ENCODE measurements around the gene PML.

The PML gene

GRCh38 chr15:73997986-73998385 is 3.5 kb downstream of the PML start:
- Histone ChIP-seq H3K9me3 (ENCODE audit: control extremely low read depth in 1 of 5, control insufficient read depth in 4 of 5, insufficient read depth in 2 of 5, low read depth in 1 of 5, low read length in 4 of 5) (no peaks in the 10 kb centered on the region), H3K4me3 (ENCODE audit: control insufficient read depth in 1 of 7, extremely low read depth in 1 of 7, insufficient read depth in 4 of 7, low read depth in 2 of 7, low read length in 6 of 7) (peak overlapping the region in 4 of 7 experiments; percentile 86 to 99 (median 91)), H3K27me3 (replicated peaks in 2 of 5; ENCODE audit: control insufficient read depth in 4 of 5, insufficient read depth in 5 of 5, low read length in 4 of 5) (no peaks in the 10 kb centered on the region), H3K36me3 (ENCODE audit: control insufficient read depth in 4 of 4, insufficient read depth in 4 of 4, low read length in 3 of 4) (peaks cover 5 to 45% (median 22%) of the 10 kb centered on the region in 4 experiments), H3K4me1 (ENCODE audit: control extremely low read depth in 1 of 4, control insufficient read depth in 4 of 4, insufficient read depth in 4 of 4, low read length in 3 of 4) (peaks cover 26 to 63% (median 54%) of the 10 kb centered on the region in 4 experiments), H3K27ac (ENCODE audit: insufficient read depth in 1 of 2, low read depth in 1 of 2, low read length in 2 of 2, poor library complexity in 1 of 2, severe bottlenecking in 2 of 2) (no peak overlapping the region)
- CTCF ChIA-PET: no interaction called here
- 98% methylated on average over 27 of the region's 27 CpGs for WGBS (ENCODE audit: insufficient coverage)
- POLR2A ChIA-PET: interaction anchor here (1.2 kb wide), 1 partner anchor 9 kb away, joined by 4 read pairs; no protein-coding TSS in a partner anchor
- DNase-seq: no peak

GRCh38 chr15:74006774-74007639 is 12.5 kb downstream of the PML start:
- peaks cover 11 to 64% (median 41%) of the 10 kb centered on the region in 4 experiments for H3K4me1 ChIP-seq (ENCODE audit: control extremely low read depth in 1 of 4, control insufficient read depth in 4 of 4, insufficient read depth in 4 of 4, low read length in 3 of 4)
- 47% methylated on average over 6 of the region's 11 CpGs for WGBS (ENCODE audit: insufficient coverage)
- peaks cover 9 to 59% (median 30%) of the 10 kb centered on the region in 4 experiments for H3K36me3 ChIP-seq (ENCODE audit: control insufficient read depth in 4 of 4, insufficient read depth in 4 of 4, low read length in 3 of 4)
- H3K9me3 ChIP-seq (ENCODE audit: control extremely low read depth in 1 of 5, control insufficient read depth in 4 of 5, insufficient read depth in 2 of 5, low read depth in 1 of 5, low read length in 4 of 5): peaks cover 0 to 6% (median 0%) of the 10 kb centered on the region in 5 experiments
- CTCF ChIA-PET: interaction anchor here (1.1 to 2.8 kb wide), 8 partner anchors 9 to 41 kb away, joined by 3 to 24 read pairs (median 4); partner anchors contain the start of gene PML
- H3K4me3 ChIP-seq (ENCODE audit: control insufficient read depth in 1 of 7, extremely low read depth in 1 of 7, insufficient read depth in 4 of 7, low read depth in 2 of 7, low read length in 6 of 7): peak overlapping the region in 3 of 7 experiments; percentile 20 to 43 (median 33)
- no peaks in the 10 kb centered on the region for H3K27me3 ChIP-seq (replicated peaks in 2 of 5; ENCODE audit: control insufficient read depth in 4 of 5, insufficient read depth in 5 of 5, low read length in 4 of 5)
- H3K27ac ChIP-seq (ENCODE audit: insufficient read depth in 1 of 2, low read depth in 1 of 2, low read length in 2 of 2, poor library complexity in 1 of 2, severe bottlenecking in 2 of 2): peak overlapping the region; percentile 33 to 66
- DNase-seq: no peak
- POLR2A ChIA-PET: interaction anchor here (1.3 to 1.4 kb wide), 2 partner anchors 9 to 13 kb away, joined by 3 to 4 read pairs; partner anchors contain the start of gene PML

- Histone ChIP-seq H3K4me1 (ENCODE audit: control extremely low read depth in 1 of 4, control insufficient read depth in 4 of 4, insufficient read depth in 4 of 4, low read length in 3 of 4) (peaks cover 11 to 68% (median 43%) of the 10 kb centered on the region in 4 experiments), H3K9me3 (ENCODE audit: control extremely low read depth in 1 of 5, control insufficient read depth in 4 of 5, insufficient read depth in 2 of 5, low read depth in 1 of 5, low read length in 4 of 5) (peaks cover 0 to 10% (median 1%) of the 10 kb centered on the region in 5 experiments), H3K27ac (ENCODE audit: insufficient read depth in 1 of 2, low read depth in 1 of 2, low read length in 2 of 2, poor library complexity in 1 of 2, severe bottlenecking in 2 of 2) (peak overlapping the region; percentile 33 to 66), H3K4me3 (ENCODE audit: control insufficient read depth in 1 of 7, extremely low read depth in 1 of 7, insufficient read depth in 4 of 7, low read depth in 2 of 7, low read length in 6 of 7) (peak overlapping the region in 3 of 7 experiments; percentile 7 to 33 (median 33)), H3K27me3 (replicated peaks in 2 of 5; ENCODE audit: control insufficient read depth in 4 of 5, insufficient read depth in 5 of 5, low read length in 4 of 5) (no peaks in the 10 kb centered on the region), H3K36me3 (ENCODE audit: control insufficient read depth in 4 of 4, insufficient read depth in 4 of 4, low read length in 3 of 4) (peaks cover 13 to 57% (median 29%) of the 10 kb centered on the region in 4 experiments)
- peak; percentile 38 to 83 (median 75) for DNase-seq
- CTCF ChIA-PET: interaction anchor here (1.2 to 2.8 kb wide), 6 partner anchors 8 to 40 kb away, joined by 3 to 24 read pairs (median 5); partner anchors contain the start of gene PML
- WGBS (ENCODE audit: insufficient coverage): 0% methylated on average over 3 of the region's 5 CpGs
- POLR2A ChIA-PET: interaction anchor here (1.4 kb wide), 1 partner anchor 10 kb away, joined by 4 read pairs; no protein-coding TSS in a partner anchor
These were observed 13.4 kb downstream of the PML start for GRCh38 chr15:74007820-74008371.

GRCh38 chr15:74008901-74009300 is 14.4 kb downstream of the PML start:
- Histone ChIP-seq H3K27ac (ENCODE audit: insufficient read depth in 1 of 2, low read depth in 1 of 2, low read length in 2 of 2, poor library complexity in 1 of 2, severe bottlenecking in 2 of 2) (no peak overlapping the region), H3K4me3 (ENCODE audit: control insufficient read depth in 1 of 7, extremely low read depth in 1 of 7, insufficient read depth in 4 of 7, low read depth in 2 of 7, low read length in 6 of 7) (no peak overlapping the region), H3K36me3 (ENCODE audit: control insufficient read depth in 4 of 4, insufficient read depth in 4 of 4, low read length in 3 of 4) (peaks cover 6 to 55% (median 24%) of the 10 kb centered on the region in 4 experiments), H3K4me1 (ENCODE audit: control extremely low read depth in 1 of 4, control insufficient read depth in 4 of 4, insufficient read depth in 4 of 4, low read length in 3 of 4) (peaks cover 11 to 69% (median 43%) of the 10 kb centered on the region in 4 experiments), H3K9me3 (ENCODE audit: control extremely low read depth in 1 of 5, control insufficient read depth in 4 of 5, insufficient read depth in 2 of 5, low read depth in 1 of 5, low read length in 4 of 5) (peaks cover 0 to 7% (median 0%) of the 10 kb centered on the region in 5 experiments), H3K27me3 (replicated peaks in 2 of 5; ENCODE audit: control insufficient read depth in 4 of 5, insufficient read depth in 5 of 5, low read length in 4 of 5) (no peaks in the 10 kb centered on the region)
- ChIA-PET POLR2A (no interaction called here), CTCF (interaction anchor here (0.6 to 3.3 kb wide), 4 partner anchors 9 to 36 kb away, joined by 3 to 12 read pairs (median 4); no protein-coding TSS in a partner anchor)
- no peak for DNase-seq
- 75% methylated on average over 1 of the region's 3 CpGs for WGBS (ENCODE audit: insufficient coverage)

GRCh38 chr15:74010929-74011540 is 16.5 kb downstream of the PML start:
- CTCF ChIA-PET: interaction anchor here (0.9 to 3.3 kb wide), 5 partner anchors 15 to 38 kb away, joined by 3 to 12 read pairs (median 6); partner anchors contain the start of gene PML
- Histone ChIP-seq H3K4me1 (ENCODE audit: control extremely low read depth in 1 of 4, control insufficient read depth in 4 of 4, insufficient read depth in 4 of 4, low read length in 3 of 4) (peaks cover 11 to 72% (median 43%) of the 10 kb centered on the region in 4 experiments), H3K4me3 (ENCODE audit: control insufficient read depth in 1 of 7, extremely low read depth in 1 of 7, insufficient read depth in 4 of 7, low read depth in 2 of 7, low read length in 6 of 7) (peak overlapping the region in 3 of 7 experiments; percentile 3 to 61 (median 42)), H3K27ac (ENCODE audit: insufficient read depth in 1 of 2, low read depth in 1 of 2, low read length in 2 of 2, poor library complexity in 1 of 2, severe bottlenecking in 2 of 2) (peak overlapping the region; percentile 55), H3K36me3 (ENCODE audit: control insufficient read depth in 4 of 4, insufficient read depth in 4 of 4, low read length in 3 of 4) (peaks cover 9 to 61% (median 25%) of the 10 kb centered on the region in 4 experiments), H3K27me3 (replicated peaks in 2 of 5; ENCODE audit: control insufficient read depth in 4 of 5, insufficient read depth in 5 of 5, low read length in 4 of 5) (no peaks in the 10 kb centered on the region), H3K9me3 (ENCODE audit: control extremely low read depth in 1 of 5, control insufficient read depth in 4 of 5, insufficient read depth in 2 of 5, low read depth in 1 of 5, low read length in 4 of 5) (peaks cover 0 to 4% (median 0%) of the 10 kb centered on the region in 5 experiments)
- no peak for DNase-seq
- WGBS (ENCODE audit: insufficient coverage): 63% methylated on average over 2 of the region's 2 CpGs
- POLR2A ChIA-PET: no interaction called here

- DNase-seq: no peak
- H3K36me3 ChIP-seq (ENCODE audit: control insufficient read depth in 4 of 4, insufficient read depth in 4 of 4, low read length in 3 of 4): peaks cover 9 to 57% (median 23%) of the 10 kb centered on the region in 4 experiments
- peaks cover 11 to 66% (median 40%) of the 10 kb centered on the region in 4 experiments for H3K4me1 ChIP-seq (ENCODE audit: control extremely low read depth in 1 of 4, control insufficient read depth in 4 of 4, insufficient read depth in 4 of 4, low read length in 3 of 4)
- H3K4me3 ChIP-seq (ENCODE audit: control insufficient read depth in 1 of 7, extremely low read depth in 1 of 7, insufficient read depth in 4 of 7, low read depth in 2 of 7, low read length in 6 of 7): peak overlapping the region in 4 of 7 experiments; percentile 3 to 61 (median 46)
- H3K9me3 ChIP-seq (ENCODE audit: control extremely low read depth in 1 of 5, control insufficient read depth in 4 of 5, insufficient read depth in 2 of 5, low read depth in 1 of 5, low read length in 4 of 5): peaks cover 0 to 4% (median 0%) of the 10 kb centered on the region in 5 experiments
- ChIA-PET POLR2A (no interaction called here), CTCF (interaction anchor here (1.6 to 3.3 kb wide), 4 partner anchors 15 to 38 kb away, joined by 5 to 12 read pairs (median 6); partner anchors contain the start of gene PML)
- no peaks in the 10 kb centered on the region for H3K27me3 ChIP-seq (replicated peaks in 2 of 5; ENCODE audit: control insufficient read depth in 4 of 5, insufficient read depth in 5 of 5, low read length in 4 of 5)
- 0% methylated on average over 1 of the region's 2 CpGs for WGBS (ENCODE audit: insufficient coverage)
- peak overlapping the region; percentile 55 for H3K27ac ChIP-seq (ENCODE audit: insufficient read depth in 1 of 2, low read depth in 1 of 2, low read length in 2 of 2, poor library complexity in 1 of 2, severe bottlenecking in 2 of 2)
These were observed 17.1 kb downstream of the PML start for GRCh38 chr15:74011610-74012009.

Measured in common myeloid progenitor, CD34-positive (primary cell).